ENCODE data around the gene HAUS6. TPM values are rescaled to one million over a fixed set of nuclear protein-coding genes. Genes with fewer than 3 reads are reported as not detected.

Gene HAUS6
- total and polyA plus RNA-seq, 2 of the 4 experiments (the other 2 are of a cell fraction): 5.8 to 13.3 TPM

DNA sequence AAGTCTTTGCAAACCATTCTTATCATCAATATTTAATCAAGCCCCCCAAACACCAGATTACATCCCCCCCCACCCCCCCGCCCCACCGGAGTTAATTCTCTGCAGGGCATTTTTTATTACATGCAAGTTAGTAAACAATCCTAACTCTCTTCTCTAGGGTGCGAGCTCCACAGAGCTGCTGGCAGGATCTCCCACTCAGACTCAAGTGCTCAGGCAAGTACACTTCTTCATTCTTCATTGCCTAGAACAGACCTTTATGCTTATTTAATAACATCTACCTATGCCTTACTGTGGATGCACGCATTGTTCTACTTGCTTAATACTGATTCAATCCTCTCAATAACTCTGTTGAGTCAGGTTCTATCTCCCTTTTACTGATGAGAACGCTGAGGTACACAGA is 79.6 kb downstream of the HAUS6 start:
- H2AK9ac ChIP-seq (replicated peaks; ENCODE audit: low read depth, low read length, poor library complexity): no peak overlapping the region
- H3K23ac ChIP-seq (ENCODE audit: low read depth, low read length): no peak overlapping the region
- no peak overlapping the region for H2AFZ ChIP-seq (replicated peaks; ENCODE audit: low read length, poor library complexity)
- no peak overlapping the region for H2AK5ac ChIP-seq (ENCODE audit: low read depth, low read length)
- 100% methylated on average over 1 of the region's 5 CpGs; no CpG with 5 or more reads in 1 of the 2 experiments for WGBS, 2 experiments (ENCODE audit: extremely low coverage in 2 of 2, insufficient read length in 1 of 2)
- dilution Hi-C loops (cut with HindIII; ENCODE audit: low sequenced_read_pairs, unreplicated experiment): no loop called here
- H2BK20ac ChIP-seq (ENCODE audit: low read depth, low read length): no peak overlapping the region
- no peak overlapping the region for H4K8ac ChIP-seq (ENCODE audit: low read depth in 2 of 2, low read length in 2 of 2)
- H4K20me1 ChIP-seq (ENCODE audit: insufficient read depth, low read length): no peaks in the 10 kb centered on the region
- H3K18ac ChIP-seq (ENCODE audit: low read depth, low read length): no peak overlapping the region
- TF ChIP-seq, protein P1, sequence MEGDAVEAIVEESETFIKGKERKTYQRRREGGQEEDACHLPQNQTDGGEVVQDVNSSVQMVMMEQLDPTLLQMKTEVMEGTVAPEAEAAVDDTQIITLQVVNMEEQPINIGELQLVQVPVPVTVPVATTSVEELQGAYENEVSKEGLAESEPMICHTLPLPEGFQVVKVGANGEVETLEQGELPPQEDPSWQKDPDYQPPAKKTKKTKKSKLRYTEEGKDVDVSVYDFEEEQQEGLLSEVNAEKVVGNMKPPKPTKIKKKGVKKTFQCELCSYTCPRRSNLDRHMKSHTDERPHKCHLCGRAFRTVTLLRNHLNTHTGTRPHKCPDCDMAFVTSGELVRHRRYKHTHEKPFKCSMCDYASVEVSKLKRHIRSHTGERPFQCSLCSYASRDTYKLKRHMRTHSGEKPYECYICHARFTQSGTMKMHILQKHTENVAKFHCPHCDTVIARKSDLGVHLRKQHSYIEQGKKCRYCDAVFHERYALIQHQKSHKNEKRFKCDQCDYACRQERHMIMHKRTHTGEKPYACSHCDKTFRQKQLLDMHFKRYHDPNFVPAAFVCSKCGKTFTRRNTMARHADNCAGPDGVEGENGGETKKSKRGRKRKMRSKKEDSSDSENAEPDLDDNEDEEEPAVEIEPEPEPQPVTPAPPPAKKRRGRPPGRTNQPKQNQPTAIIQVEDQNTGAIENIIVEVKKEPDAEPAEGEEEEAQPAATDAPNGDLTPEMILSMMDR (conservative IDR thresholded peaks at IDR 0.05; ENCODE audit: low read depth, low read length): no peak
- TF ChIP-seq, protein P2, sequence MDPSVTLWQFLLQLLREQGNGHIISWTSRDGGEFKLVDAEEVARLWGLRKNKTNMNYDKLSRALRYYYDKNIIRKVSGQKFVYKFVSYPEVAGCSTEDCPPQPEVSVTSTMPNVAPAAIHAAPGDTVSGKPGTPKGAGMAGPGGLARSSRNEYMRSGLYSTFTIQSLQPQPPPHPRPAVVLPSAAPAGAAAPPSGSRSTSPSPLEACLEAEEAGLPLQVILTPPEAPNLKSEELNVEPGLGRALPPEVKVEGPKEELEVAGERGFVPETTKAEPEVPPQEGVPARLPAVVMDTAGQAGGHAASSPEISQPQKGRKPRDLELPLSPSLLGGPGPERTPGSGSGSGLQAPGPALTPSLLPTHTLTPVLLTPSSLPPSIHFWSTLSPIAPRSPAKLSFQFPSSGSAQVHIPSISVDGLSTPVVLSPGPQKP (IDR thresholded peaks at IDR 0.05; ENCODE audit: borderline replicate concordance, low read depth, low read length): no peak
- TF ChIP-seq CHD1 (IDR thresholded peaks at IDR 0.05; ENCODE audit: low read depth, low read length) (no peak), BHLHE40 (IDR thresholded peaks at IDR 0.05; ENCODE audit: low read depth, low read length) (no peak), CEBPB (IDR thresholded peaks at IDR 0.05; ENCODE audit: low read depth, low read length) (no peak)
- no peak overlapping the region for H2BK5ac ChIP-seq (ENCODE audit: low read depth, low read length, poor library complexity, severe bottlenecking)
- H3K9me3 ChIP-seq (ENCODE audit: control insufficient read depth, insufficient read depth, low read length): peaks cover 6% of the 10 kb centered on the region; the same call in 1 of the 2 replicates
- H3K36me3 ChIP-seq (ENCODE audit: control insufficient read depth, insufficient read depth, low read length): no peaks in the 10 kb centered on the region
- POLR2A ChIA-PET (ENCODE audit: unreplicated experiment): no interaction called here
- H3K56ac ChIP-seq (ENCODE audit: extremely low read depth, insufficient read depth, low read length): no peak overlapping the region
- no TSS peak for BruUV-seq (replicated peaks)
- in situ Hi-C loops (cut with MboI; ENCODE audit: low sequenced_read_pairs): no loop called here
- intact Hi-C loops (cut with micrococcal nuclease): loop anchor here (10.0 kb wide), 1 partner anchor 1498 kb away; no protein-coding TSS in a partner anchor
- H3K9me1 ChIP-seq (ENCODE audit: insufficient read depth, low read length): no peaks in the 10 kb centered on the region
- no peak overlapping the region for H3K4me3 ChIP-seq (ENCODE audit: insufficient read depth, low read depth, low read length)
- H3K79me1 ChIP-seq (ENCODE audit: low read depth in 1 of 2, low read length in 2 of 2): no peaks in the 10 kb centered on the region
- H3K27ac ChIP-seq (ENCODE audit: insufficient read depth, low read length): no peak overlapping the region
- H2BK120ac ChIP-seq (ENCODE audit: low read depth, low read length): no peak overlapping the region
- CTCF ChIA-PET: interaction anchor here (1.0 kb wide), 1 partner anchor 768 kb away, joined by 3 read pairs; no protein-coding TSS in a partner anchor
- no peak overlapping the region for H3K4ac ChIP-seq (ENCODE audit: low read depth, low read length)
- H4K91ac ChIP-seq (ENCODE audit: insufficient read depth, low read depth, low read length): no peak overlapping the region
- no peak overlapping the region for H2BK15ac ChIP-seq (ENCODE audit: low read depth, low read length)
- no peak overlapping the region for H3K14ac ChIP-seq (replicated peaks; ENCODE audit: low read depth, low read length)
- H3K4me1 ChIP-seq (ENCODE audit: control insufficient read depth, insufficient read depth, low read length): no peaks in the 10 kb centered on the region
- H4K5ac ChIP-seq (ENCODE audit: low read depth, low read length): no peak overlapping the region
- H3K4me2 ChIP-seq (ENCODE audit: low read depth, low read length): no peak overlapping the region
- no peak for ATAC-seq (ENCODE audit: low read depth)
- no peak overlapping the region for H3K9ac ChIP-seq (ENCODE audit: low read depth, low read length)
- no peak for DNase-seq
- H3K27me3 ChIP-seq (ENCODE audit: control insufficient read depth, insufficient read depth, low read length): peaks cover 12% of the 10 kb centered on the region

Measured in IMR-90 (cell line).